Hematopoietic multipotent progenitor cell treated with erythropoietin and hydrocortisone succinate and interleukin-3 and kit ligand, for 6 days (in vitro differentiated cells): ENCODE measurements around the gene VWA1.

Experiments used
- DNase-seq: peaks from one replicate; pipeline ENCODE4 v3.0.0-alpha.2; 2015

Gene VWA1

GRCh38 chr1:1490633-1491230, 55.2 kb downstream of the VWA1 start:
- no peak for DNase-seq

DNA sequence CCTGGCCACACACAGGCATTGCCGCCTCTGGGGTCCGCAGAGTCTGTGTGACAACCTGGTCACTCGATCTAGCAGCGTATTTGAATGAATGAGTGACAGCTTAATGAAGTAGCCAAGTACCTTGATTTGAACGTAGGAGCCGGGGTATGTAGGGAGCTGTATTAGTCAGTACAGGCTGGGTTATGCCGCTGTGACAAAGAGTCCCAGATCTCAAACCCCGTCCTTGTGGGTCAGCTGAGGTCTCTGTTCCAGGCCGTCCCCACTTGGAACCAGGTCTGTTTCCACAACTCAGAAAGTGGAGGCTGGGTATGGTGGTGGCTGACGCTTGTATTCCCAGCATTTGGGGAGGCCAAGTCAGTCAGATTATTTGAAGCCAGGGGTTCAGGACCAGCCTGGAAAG, 56.1 kb downstream of the VWA1 start:
- DNase-seq: no peak
